CD4-positive, alpha-beta T cell treated with Interleukin-10 for 1 hour (primary cell): ENCODE results near the gene PRAMEF20.
"Not testable (repeated sequence)": the region's sequence is repeated elsewhere in the genome, so short reads cannot be mapped to it uniquely, and the experiment has no call there.

Source experiments
- DNase-seq: peaks from one replicate; pipeline ENCODE4 v3.0.0-alpha.2; 2020

Gene PRAMEF20

DNA sequence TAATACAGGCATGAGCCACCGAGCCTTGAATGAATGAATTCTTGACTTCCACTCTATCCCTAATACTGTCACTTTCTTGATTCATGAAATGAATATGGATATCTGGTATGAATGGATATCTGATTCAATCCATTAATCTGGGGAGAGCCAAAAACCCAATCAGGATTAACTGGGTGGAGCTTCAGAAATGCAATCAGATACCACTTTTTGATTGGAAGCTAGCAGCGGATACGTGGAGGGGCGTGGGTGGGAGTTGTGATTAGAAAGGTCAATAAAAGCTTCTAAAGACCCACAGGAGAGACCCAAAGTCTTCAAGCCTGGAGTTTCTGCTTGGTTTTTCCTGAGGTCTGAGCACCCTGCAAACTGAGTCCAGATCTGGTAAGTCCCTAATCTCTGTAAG is at the start of gene PRAMEF20:
Gene PRAMEF20 (plus strand): TSS at position 301 of the 400 bp plus-strand sequence. CDS start 5,905 bp downstream, outside the sequence.
- not testable (repeated sequence) for DNase-seq

GRCh38 chr1:13362364-13362763 is 47.9 kb upstream of the PRAMEF20 start:
- DNase-seq: not testable (repeated sequence)

GRCh38 chr1:13364928-13365327 is 45.3 kb upstream of the PRAMEF20 start:
- DNase-seq: not testable (repeated sequence)

- not testable (repeated sequence) for DNase-seq
Observed at GRCh38 chr1:13366536-13366935, 43.7 kb upstream of the PRAMEF20 start.

DNA sequence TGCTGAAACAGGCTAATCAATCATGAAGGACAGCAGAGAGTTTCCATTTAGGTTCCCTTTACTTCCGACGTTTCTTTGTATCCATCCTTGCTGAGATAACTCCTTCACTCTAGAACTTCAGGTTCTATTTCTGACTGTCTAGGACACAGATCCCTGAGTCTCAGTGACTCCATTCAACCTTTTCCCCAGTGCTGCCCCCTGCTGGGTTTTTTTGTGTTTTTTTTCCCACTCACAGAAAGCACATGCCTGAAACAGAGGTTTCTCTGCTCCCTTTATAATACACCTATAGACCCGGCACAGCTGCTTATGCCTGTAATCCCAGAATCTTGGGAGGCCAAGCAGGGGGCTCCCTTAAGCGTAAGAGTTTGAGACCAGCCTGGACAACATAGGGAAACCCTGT is 41.7 kb upstream of the PRAMEF20 start:
- not testable (repeated sequence) for DNase-seq

DNA sequence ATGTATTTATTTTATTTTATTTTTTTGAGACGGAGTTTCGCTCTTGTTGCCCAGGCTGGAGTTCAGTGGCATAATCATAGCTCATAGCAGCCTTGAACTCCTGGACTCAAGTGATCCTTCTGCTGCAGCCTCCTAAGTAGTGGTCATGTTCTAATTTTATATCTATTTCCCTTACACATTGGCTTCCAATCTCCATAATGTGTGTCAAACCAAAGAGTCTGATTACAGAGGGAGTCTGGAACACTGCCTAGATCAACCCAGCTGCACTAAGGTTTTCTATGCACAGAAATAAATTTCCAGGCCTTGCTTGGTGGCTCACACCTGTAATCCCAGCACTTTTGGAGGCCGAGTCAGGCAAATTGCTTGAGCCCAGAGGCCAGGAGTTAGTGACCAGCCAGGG is 31.3 kb upstream of the PRAMEF20 start:
- not testable (repeated sequence) for DNase-seq

DNA sequence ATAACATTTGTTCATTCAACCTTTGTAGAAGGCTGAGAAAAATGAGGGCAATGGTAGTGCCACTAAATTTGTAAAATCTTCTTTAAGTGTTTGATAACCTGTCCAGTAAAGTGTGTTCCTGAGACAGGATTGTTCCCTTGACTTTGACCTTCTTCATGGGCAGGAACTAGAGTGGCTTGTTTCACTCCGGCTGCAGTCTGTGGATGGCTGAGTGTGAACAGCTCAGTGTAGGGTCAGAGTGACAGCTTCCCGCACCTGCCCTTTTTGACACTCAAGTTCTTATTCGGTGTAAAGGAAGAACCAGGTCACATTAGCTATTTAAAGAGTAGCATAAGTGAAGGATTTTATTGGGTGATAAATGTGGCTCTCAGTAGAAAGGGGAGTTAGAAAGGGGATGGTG is 29.9 kb upstream of the PRAMEF20 start:
- not testable (repeated sequence) for DNase-seq

GRCh38 chr1:13389332-13389731 is 20.9 kb upstream of the PRAMEF20 start, which contains the start of gene PRAMEF17:
TSS of gene PRAMEF17 (plus strand) at chr1:13389632. CDS start at chr1:13389658, 26 bp downstream.
- not testable (repeated sequence) for DNase-seq

- not testable (repeated sequence) for DNase-seq
Observed at GRCh38 chr1:13393004-13393403, 17.2 kb upstream of the PRAMEF20 start.

- not testable (repeated sequence) for DNase-seq
Observed at GRCh38 chr1:13394761-13395160, 15.5 kb upstream of the PRAMEF20 start.

DNA sequence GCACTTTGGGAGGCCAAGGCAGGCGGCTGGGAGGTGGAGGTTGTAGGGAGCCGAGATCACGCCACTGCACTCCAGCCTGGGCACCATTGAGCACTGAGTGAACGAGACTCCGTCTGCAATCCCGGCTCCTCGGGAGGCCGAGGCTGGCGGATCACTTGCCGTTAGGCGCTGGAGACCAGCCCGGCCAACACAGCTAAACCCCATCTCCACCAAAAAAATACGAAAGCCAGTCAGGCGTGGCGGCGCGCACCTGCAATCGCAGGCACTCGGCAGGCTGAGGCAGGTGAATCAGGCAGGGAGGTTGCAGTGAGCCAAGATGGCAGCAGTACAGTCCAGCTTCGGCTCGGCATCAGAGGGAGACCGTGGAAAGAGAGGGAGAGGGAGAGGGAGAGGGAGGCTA is 14.9 kb upstream of the PRAMEF20 start:
- not testable (repeated sequence) for DNase-seq

DNA sequence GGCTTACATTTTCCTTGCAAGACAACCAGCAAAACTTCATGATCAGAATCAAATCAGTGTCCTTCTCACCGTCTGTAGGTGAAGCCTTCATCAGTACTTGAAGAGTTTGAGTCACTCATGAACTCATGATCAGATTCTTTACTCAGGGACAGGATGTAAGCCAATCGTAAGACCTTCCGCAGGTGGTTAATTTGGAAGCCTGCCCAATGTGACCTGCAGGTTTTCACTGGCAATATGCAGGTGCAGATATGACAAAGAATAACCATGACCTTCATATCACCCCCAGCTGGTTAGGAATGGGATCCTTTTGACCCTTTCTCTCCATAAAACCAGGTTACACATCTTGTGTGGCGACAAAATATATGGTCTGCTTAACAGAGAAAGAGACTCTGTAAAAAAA is 2.4 kb upstream of the PRAMEF20 start:
- no peak for DNase-seq

GRCh38 chr1:13430495-13430894 is 20.2 kb downstream of the PRAMEF20 start:
- no peak for DNase-seq

GRCh38 chr1:13432251-13432650 is 22.0 kb downstream of the PRAMEF20 start:
- DNase-seq: no peak

- DNase-seq: not testable (repeated sequence)
Observed at GRCh38 chr1:13433694-13434358, 23.6 kb downstream of the PRAMEF20 start.

GRCh38 chr1:13435458-13435857 is 25.2 kb downstream of the PRAMEF20 start:
- no peak for DNase-seq

DNA sequence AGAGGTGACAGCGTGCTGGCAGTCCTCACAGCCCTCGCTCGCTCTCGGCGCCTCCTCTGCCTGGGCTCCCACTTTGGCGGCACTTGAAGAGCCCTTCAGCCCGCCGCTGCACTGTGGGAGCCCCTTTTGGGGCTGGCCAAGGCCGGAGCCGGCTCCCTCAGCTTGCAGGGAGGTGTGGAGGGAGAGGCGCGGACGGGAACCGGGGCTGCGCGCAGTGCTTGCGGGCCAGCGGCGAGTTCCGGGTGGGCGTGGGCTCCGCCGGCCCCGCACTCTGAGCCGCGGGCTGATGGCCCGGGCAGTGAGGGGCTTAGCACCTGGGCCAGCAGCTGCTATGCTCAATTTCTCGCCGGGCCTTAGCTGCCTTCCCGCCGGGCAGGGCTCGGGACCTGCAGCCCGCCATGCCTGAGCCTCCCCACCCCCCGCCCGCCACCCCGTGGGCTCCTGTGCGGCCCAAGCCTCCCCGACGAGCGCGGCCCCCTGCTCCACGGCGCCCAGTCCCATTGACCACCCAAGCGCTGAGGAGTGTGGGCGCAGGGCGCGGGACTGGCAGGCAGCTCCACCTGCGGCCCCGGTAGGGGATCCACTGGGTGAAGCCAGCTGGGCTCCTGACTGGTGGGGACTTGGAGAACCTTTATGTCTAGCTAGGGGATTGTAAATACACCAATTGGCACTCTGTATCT is 29.0 kb downstream of the PRAMEF20 start:
- DNase-seq: not testable (repeated sequence)

DNA sequence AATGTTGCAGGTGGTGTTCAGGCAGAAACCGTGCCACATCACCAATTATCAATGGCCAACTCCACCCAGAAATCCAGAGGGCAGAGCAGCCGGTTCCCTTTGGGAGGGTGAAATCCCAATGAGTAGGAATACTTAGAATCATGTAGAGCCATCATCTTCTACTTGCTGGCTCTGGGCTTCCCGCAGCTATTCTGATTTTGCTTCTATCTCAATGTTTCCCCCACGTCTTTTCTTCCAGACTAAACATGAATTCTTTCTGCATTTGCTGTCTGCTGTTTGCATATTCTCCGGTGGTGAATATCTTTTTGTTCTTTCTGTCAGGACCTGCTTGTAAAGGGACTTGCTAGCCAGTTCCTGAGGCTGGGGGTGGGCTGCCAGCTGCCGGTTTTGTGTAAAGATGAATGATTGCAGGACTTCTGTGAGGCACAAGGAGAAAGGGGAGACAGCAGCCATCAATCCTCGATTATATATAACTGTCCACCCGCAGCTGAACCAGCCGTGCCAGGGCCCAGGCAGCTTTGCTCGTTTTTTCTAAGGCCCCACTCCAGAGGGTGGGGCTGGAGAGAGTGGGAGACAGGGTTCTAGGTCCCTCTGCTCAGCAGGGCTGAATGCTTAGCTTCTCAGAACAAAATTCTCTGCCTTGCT is 33.2 kb downstream of the PRAMEF20 start:
- DNase-seq: no peak

GRCh38 chr1:13450204-13450603 is 40.0 kb downstream of the PRAMEF20 start:
- no peak for DNase-seq

DNA sequence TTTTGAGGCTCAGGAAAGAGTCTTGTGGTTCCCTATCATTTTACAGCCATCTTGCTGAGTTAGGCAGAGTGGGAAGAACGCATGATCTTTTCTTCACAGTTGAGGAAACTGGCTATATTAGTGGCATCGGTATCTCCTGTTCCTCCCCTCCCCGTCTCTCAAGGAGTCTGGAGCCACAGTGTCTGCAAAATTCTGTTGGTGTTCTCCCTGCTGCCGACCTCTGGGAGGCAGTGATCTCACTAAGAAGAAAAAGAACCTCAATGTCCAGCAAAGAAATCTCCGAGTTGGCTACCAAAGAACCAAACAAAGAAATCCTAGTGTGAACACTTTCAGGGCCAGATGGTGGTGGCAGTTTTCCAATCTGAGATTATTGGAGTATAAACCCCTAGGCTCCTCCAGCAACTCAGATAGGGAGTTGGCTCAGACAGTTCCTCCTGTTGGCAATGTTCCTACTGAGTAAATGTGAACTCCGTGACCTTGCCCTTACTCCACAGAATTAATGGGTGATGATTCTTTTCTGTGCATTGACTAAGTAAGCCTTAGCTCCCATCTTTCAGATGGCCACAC is 41.2 kb downstream of the PRAMEF20 start:
- no peak for DNase-seq

DNA sequence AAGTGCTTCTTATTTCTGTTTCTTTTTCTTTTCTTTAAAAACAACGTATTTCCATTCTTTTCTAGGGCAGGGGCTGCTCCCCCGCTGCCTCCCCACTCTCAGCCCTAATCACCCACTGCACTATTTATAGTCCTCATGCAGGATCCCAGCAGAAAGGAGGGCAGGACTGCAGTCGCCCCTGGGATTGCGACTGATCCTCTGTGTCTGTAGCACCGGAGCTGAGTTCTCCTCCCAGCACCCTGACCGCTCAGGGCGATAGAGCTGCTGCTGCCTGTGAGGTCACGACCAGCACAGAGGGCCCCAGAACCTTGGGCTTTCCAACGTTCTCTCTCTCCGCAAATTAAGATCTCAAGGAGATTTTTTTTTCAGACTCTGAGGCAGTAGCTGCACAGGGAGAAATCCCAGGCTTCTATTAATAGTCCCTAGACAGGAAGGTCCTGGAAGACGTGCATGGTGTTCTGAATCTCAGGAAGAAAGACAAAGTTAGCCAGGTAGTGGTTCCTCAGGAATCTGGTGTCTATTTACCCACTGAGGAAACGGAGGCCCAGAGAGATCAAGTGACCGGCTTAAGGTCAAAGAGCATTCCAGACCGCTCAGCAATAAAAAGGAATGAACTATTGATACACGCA is 46.8 kb downstream of the PRAMEF20 start:
- no peak for DNase-seq

DNA sequence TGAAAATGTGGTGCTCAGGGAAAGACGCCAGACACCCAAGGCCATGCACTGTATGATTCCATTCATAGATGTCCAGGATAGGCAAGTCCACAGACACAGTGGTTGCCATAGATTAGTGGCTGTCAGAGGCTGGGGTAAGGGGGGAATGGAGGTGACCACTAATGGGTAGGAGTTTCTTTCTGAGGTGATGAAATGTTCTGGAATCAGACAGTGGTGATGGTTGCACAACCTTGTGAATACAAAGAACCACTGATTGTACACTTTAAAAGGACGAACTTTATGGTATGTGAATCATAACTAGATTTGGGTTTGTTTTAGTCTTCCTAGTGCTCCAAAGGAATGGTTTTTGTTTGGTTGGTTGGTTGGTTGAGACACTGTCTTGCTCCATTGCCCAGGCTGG is 51.7 kb downstream of the PRAMEF20 start:
- no peak for DNase-seq

DNA sequence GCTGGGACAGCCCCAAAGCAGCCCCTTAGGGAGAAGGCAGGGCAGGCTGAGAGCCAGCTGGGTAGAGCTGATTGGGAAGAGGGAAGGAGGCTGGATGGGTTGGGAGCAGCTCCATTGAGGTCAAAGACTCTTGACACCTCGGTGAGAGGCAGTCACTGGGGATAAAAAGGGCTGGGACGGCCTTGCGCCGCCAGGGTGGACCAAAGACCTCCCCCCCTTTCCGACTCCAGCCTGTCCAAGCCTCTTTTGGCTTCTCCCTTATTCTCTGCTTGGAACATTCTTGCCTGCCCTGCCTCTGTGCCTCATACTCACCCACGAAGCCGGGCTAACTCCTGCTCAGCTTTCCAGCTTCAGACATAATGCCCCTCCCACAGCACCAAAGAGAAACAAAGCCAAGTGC is 52.4 kb downstream of the PRAMEF20 start:
- no peak for DNase-seq
